Measurements from ENCODE around the gene DPP6.
"Not testable (repeated sequence)": the region's sequence is repeated elsewhere in the genome, so short reads cannot be mapped to it uniquely, and the experiment has no call there.

Gene DPP6

GRCh38 chr7:154051643-154052529, at the start of gene DPP6:
TSS of gene DPP6 (plus strand) at chr7:154052398.
- peak within 1 kb of the TSS; percentile 39 for H3K4me3 ChIP-seq (ENCODE audit: low read depth, low read length)

- H3K4me3 ChIP-seq (ENCODE audit: low read depth, low read length): not testable (repeated sequence)
Observed at GRCh38 chr7:154009423-154009911, 42.7 kb upstream of the DPP6 start.

- H3K4me3 ChIP-seq (ENCODE audit: low read depth, low read length): not testable (repeated sequence)
Observed at GRCh38 chr7:154010726-154011568, 41.3 kb upstream of the DPP6 start.

GRCh38 chr7:154012800-154013199, 39.4 kb upstream of the DPP6 start:
- H3K4me3 ChIP-seq (ENCODE audit: low read depth, low read length): not testable (repeated sequence)

- not testable (repeated sequence) for H3K4me3 ChIP-seq (ENCODE audit: low read depth, low read length)
Observed at GRCh38 chr7:154015636-154016035, 36.6 kb upstream of the DPP6 start.

GRCh38 chr7:154018354-154018753, 33.8 kb upstream of the DPP6 start:
- H3K4me3 ChIP-seq (ENCODE audit: low read depth, low read length): not testable (repeated sequence)

GRCh38 chr7:154027805-154028204, 24.4 kb upstream of the DPP6 start:
- H3K4me3 ChIP-seq (ENCODE audit: low read depth, low read length): not testable (repeated sequence)

GRCh38 chr7:154030476-154031080, 21.6 kb upstream of the DPP6 start:
- H3K4me3 ChIP-seq (ENCODE audit: low read depth, low read length): not testable (repeated sequence)

- H3K4me3 ChIP-seq (ENCODE audit: low read depth, low read length): not testable (repeated sequence)
Observed at GRCh38 chr7:154039466-154040165, 12.6 kb upstream of the DPP6 start.

GRCh38 chr7:154050394-154050793, 1.8 kb upstream of the DPP6 start:
- not testable (repeated sequence) for H3K4me3 ChIP-seq (ENCODE audit: low read depth, low read length)

- not testable (repeated sequence) for H3K4me3 ChIP-seq (ENCODE audit: low read depth, low read length)
Observed at GRCh38 chr7:154051006-154051642, 1.1 kb upstream of the DPP6 start.

GRCh38 chr7:154052530-154053252, 493 bp downstream of the DPP6 start:
- H3K4me3 ChIP-seq (ENCODE audit: low read depth, low read length): peak overlapping the region; percentile 39

- not testable (repeated sequence) for H3K4me3 ChIP-seq (ENCODE audit: low read depth, low read length)
Observed at GRCh38 chr7:154053466-154054312, 1.5 kb downstream of the DPP6 start.

- H3K4me3 ChIP-seq (ENCODE audit: low read depth, low read length): not testable (repeated sequence)
Observed at GRCh38 chr7:154054664-154055063, 2.5 kb downstream of the DPP6 start.

- H3K4me3 ChIP-seq (ENCODE audit: low read depth, low read length): not testable (repeated sequence)
Observed at GRCh38 chr7:154055491-154056106, 3.4 kb downstream of the DPP6 start.

- not testable (repeated sequence) for H3K4me3 ChIP-seq (ENCODE audit: low read depth, low read length)
Observed at GRCh38 chr7:154058783-154059182, 6.6 kb downstream of the DPP6 start.

- not testable (repeated sequence) for H3K4me3 ChIP-seq (ENCODE audit: low read depth, low read length)
Observed at GRCh38 chr7:154060551-154060950, 8.4 kb downstream of the DPP6 start.

GRCh38 chr7:154071833-154072232, 19.6 kb downstream of the DPP6 start:
- not testable (repeated sequence) for H3K4me3 ChIP-seq (ENCODE audit: low read depth, low read length)

Measured in iPS-11a (cell line).